Measurements from ENCODE around the gene CIBAR2. TPM values are rescaled to one million over a fixed set of nuclear protein-coding genes. Genes with fewer than 3 reads are reported as not detected.

Gene CIBAR2
- total and polyA plus RNA-seq, 9 of the 15 experiments (the other 6 are each of a cell fraction or from before 2014, with no cell fraction given), result not detected

GRCh38 chr16:85114909-85115567, 2.8 kb upstream of the CIBAR2 start (continued):
- TF ChIP-seq, protein P1, sequence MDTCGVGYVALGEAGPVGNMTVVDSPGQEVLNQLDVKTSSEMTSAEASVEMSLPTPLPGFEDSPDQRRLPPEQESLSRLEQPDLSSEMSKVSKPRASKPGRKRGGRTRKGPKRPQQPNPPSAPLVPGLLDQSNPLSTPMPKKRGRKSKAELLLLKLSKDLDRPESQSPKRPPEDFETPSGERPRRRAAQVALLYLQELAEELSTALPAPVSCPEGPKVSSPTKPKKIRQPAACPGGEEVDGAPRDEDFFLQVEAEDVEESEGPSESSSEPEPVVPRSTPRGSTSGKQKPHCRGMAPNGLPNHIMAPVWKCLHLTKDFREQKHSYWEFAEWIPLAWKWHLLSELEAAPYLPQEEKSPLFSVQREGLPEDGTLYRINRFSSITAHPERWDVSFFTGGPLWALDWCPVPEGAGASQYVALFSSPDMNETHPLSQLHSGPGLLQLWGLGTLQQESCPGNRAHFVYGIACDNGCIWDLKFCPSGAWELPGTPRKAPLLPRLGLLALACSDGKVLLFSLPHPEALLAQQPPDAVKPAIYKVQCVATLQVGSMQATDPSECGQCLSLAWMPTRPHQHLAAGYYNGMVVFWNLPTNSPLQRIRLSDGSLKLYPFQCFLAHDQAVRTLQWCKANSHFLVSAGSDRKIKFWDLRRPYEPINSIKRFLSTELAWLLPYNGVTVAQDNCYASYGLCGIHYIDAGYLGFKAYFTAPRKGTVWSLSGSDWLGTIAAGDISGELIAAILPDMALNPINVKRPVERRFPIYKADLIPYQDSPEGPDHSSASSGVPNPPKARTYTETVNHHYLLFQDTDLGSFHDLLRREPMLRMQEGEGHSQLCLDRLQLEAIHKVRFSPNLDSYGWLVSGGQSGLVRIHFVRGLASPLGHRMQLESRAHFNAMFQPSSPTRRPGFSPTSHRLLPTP (IDR thresholded peaks at IDR 0.05; ENCODE audit: borderline replicate concordance, extremely low read depth, insufficient read length), result no peak
- TF ChIP-seq PHF20 (IDR thresholded peaks at IDR 0.05; ENCODE audit: partially characterized antibody) (peak; percentile 49), HDAC6 (IDR thresholded peaks at IDR 0.05; ENCODE audit: low read depth, low read length) (no peak), RAD21 (CRISPR knock-in tag; conservative IDR thresholded peaks at IDR 0.05 in 1 of 2, IDR thresholded peaks at IDR 0.05 in 1 of 2) (peak; percentile 96), SAP30 (IDR thresholded peaks at IDR 0.05; ENCODE audit: borderline replicate concordance, insufficient read depth, low read depth, low read length, poor library complexity, severe bottlenecking) (no peak), NR2C2 (CRISPR knock-in tag; IDR thresholded peaks at IDR 0.05) (0 out of 2 replicates have a peak, but pooled peaks have one; percentile 47), NR2C2 (tag; IDR thresholded peaks at IDR 0.05) (peak; percentile 86), TCF7 (IDR thresholded peaks at IDR 0.05; ENCODE audit: borderline replicate concordance) (no peak), FOXM1 (IDR thresholded peaks at IDR 0.05; ENCODE audit: low read depth) (peak; percentile 75), FOXM1 (CRISPR knock-in tag; IDR thresholded peaks at IDR 0.05; ENCODE audit: low read depth) (no peak), GATAD2A (IDR thresholded peaks at IDR 0.05) (no peak), FOXP1 (CRISPR knock-in tag; IDR thresholded peaks at IDR 0.05) (0 out of 2 replicates have a peak, but pooled peaks have one; percentile 54), THRAP3 (IDR thresholded peaks at IDR 0.05; ENCODE audit: borderline replicate concordance) (peak; percentile 84; the same call in 1 of the 2 replicates), ASH1L (IDR thresholded peaks at IDR 0.05; ENCODE audit: borderline replicate concordance, low read depth, partially characterized antibody) (peak; percentile 65), NFIC (IDR thresholded peaks at IDR 0.05) (no peak), SPI1 (IDR thresholded peaks at IDR 0.05; ENCODE audit: borderline replicate concordance, low read depth, low read length) (peak; percentile 52; the same call in 1 of the 2 replicates), MYBL2 (IDR thresholded peaks at IDR 0.05; ENCODE audit: low read depth) (no peak), MYBL2 (CRISPR knock-in tag; IDR thresholded peaks at IDR 0.05; ENCODE audit: borderline replicate concordance) (no peak), TRIM28 (IDR thresholded peaks at IDR 0.05) (peak; percentile 75)
- TF ChIP-seq, protein P2, sequence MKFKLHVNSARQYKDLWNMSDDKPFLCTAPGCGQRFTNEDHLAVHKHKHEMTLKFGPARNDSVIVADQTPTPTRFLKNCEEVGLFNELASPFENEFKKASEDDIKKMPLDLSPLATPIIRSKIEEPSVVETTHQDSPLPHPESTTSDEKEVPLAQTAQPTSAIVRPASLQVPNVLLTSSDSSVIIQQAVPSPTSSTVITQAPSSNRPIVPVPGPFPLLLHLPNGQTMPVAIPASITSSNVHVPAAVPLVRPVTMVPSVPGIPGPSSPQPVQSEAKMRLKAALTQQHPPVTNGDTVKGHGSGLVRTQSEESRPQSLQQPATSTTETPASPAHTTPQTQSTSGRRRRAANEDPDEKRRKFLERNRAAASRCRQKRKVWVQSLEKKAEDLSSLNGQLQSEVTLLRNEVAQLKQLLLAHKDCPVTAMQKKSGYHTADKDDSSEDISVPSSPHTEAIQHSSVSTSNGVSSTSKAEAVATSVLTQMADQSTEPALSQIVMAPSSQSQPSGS (CRISPR knock-in tag; IDR thresholded peaks at IDR 0.05), result no peak
- TF ChIP-seq, protein P3, sequence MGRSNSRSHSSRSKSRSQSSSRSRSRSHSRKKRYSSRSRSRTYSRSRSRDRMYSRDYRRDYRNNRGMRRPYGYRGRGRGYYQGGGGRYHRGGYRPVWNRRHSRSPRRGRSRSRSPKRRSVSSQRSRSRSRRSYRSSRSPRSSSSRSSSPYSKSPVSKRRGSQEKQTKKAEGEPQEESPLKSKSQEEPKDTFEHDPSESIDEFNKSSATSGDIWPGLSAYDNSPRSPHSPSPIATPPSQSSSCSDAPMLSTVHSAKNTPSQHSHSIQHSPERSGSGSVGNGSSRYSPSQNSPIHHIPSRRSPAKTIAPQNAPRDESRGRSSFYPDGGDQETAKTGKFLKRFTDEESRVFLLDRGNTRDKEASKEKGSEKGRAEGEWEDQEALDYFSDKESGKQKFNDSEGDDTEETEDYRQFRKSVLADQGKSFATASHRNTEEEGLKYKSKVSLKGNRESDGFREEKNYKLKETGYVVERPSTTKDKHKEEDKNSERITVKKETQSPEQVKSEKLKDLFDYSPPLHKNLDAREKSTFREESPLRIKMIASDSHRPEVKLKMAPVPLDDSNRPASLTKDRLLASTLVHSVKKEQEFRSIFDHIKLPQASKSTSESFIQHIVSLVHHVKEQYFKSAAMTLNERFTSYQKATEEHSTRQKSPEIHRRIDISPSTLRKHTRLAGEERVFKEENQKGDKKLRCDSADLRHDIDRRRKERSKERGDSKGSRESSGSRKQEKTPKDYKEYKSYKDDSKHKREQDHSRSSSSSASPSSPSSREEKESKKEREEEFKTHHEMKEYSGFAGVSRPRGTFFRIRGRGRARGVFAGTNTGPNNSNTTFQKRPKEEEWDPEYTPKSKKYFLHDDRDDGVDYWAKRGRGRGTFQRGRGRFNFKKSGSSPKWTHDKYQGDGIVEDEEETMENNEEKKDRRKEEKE (IDR thresholded peaks at IDR 0.05; ENCODE audit: borderline replicate concordance in 1 of 2, control insufficient read depth in 1 of 2, low read depth in 2 of 2, low read length in 1 of 2), result no peak

Measured in K562 (cell line).